G401 (cell line): ENCODE results near the gene HRK. TPM values are rescaled to one million over a fixed set of nuclear protein-coding genes. Genes with fewer than 3 reads are reported as not detected.
A peak's percentile ranks its signal among the peaks of the same experiment; 100 is the strongest.

ENCODE experiments used
- DNase-seq: peaks from one replicate; pipeline ENCODE4 v3.0.0-alpha.2; 2015; ENCODE audit warnings: low spot score
- in situ Hi-C: cut with HindIII; loops from 2 replicates; pipeline ENCODE4 v1.10.0; 2016; ENCODE audit warnings: low sequenced_read_pairs, mixed read lengths
- total RNA-seq: library from RNA; depleted of rRNA; stranded (reverse); fragments of >200 nt; shearing (Covaris generic); gene quantifications from 2 replicates; pipeline ENCODE4 v1.2.3, GENCODE V29; 2014; rRNA removed

HRK gene
- total RNA-seq = 6.2 and 8.9 TPM in 2 replicates

- in situ Hi-C loops = no loop called here
- no peak for DNase-seq
These were observed at the start of gene HRK for GRCh38 chr12:116881325-116881876. Gene HRK, minus strand, starts transcription at chr12:116881441. Its CDS starts 134 bp downstream, at chr12:116881307.

GRCh38 chr12:116929885-116930284, 48.6 kb upstream of the HRK start:
- no peak for DNase-seq
- in situ Hi-C loops = no loop called here

- in situ Hi-C loops = no loop called here
- no peak for DNase-seq
These were observed 47.3 kb upstream of the HRK start for GRCh38 chr12:116928504-116928903.

- in situ Hi-C loops = no loop called here
- DNase-seq = no peak
These were observed 46.2 kb upstream of the HRK start for GRCh38 chr12:116927244-116927940.

GRCh38 chr12:116926283-116927243, 45.3 kb upstream of the HRK start:
- in situ Hi-C loops = no loop called here
- DNase-seq = no peak

GRCh38 chr12:116924558-116925453, 43.6 kb upstream of the HRK start:
- no peak for DNase-seq
- in situ Hi-C loops = no loop called here

GRCh38 chr12:116922194-116922897, 41.1 kb upstream of the HRK start:
- no peak for DNase-seq
- in situ Hi-C loops = no loop called here

- in situ Hi-C loops = no loop called here
- DNase-seq = no peak
These were observed 39.7 kb upstream of the HRK start for GRCh38 chr12:116920939-116921338.

GRCh38 chr12:116919706-116920485, 38.7 kb upstream of the HRK start:
- in situ Hi-C loops = no loop called here
- no peak for DNase-seq

GRCh38 chr12:116919247-116919661, 38.0 kb upstream of the HRK start:
- in situ Hi-C loops = no loop called here

GRCh38 chr12:116918464-116918863, 37.2 kb upstream of the HRK start:
- in situ Hi-C loops = no loop called here
- no peak for DNase-seq

More at GRCh38 chr12:116919247-116919661, 38.0 kb upstream of the HRK start:
- no peak for DNase-seq

GRCh38 chr12:116916714-116917114, 35.5 kb upstream of the HRK start:
- in situ Hi-C loops = no loop called here
- no peak for DNase-seq

GRCh38 chr12:116916122-116916521, 34.9 kb upstream of the HRK start:
- no peak for DNase-seq
- in situ Hi-C loops = no loop called here

- no peak for DNase-seq
- in situ Hi-C loops = no loop called here
These were observed 34.1 kb upstream of the HRK start for GRCh38 chr12:116915326-116915725.

GRCh38 chr12:116910645-116911451, 29.6 kb upstream of the HRK start, which contains the start of gene FBXW8:
Gene FBXW8, plus strand, starts transcription at chr12:116910950. Its CDS starts 88 bp downstream, at chr12:116911038.
- in situ Hi-C loops = no loop called here
- DNase-seq = peak; percentile 43

- in situ Hi-C loops = no loop called here
- no peak for DNase-seq
These were observed 29.0 kb upstream of the HRK start for GRCh38 chr12:116910280-116910644.

GRCh38 chr12:116906285-116906684, 25.0 kb upstream of the HRK start:
- in situ Hi-C loops = no loop called here
- no peak for DNase-seq
